GM23338 (cell line): Measurements from ENCODE around the gene RASA4.
"Not testable (repeated sequence)": the region's sequence is repeated elsewhere in the genome, so short reads cannot be mapped to it uniquely, and the experiment has no call there.

Experiments used
- CREB1 ChIP-seq: fragments of 250-450 bp; sonication (Bioruptor Pico); IDR thresholded peaks from 2 replicates; pipeline ENCODE4 v1.5.0; 2020; ENCODE audit warnings: low read depth, mild to moderate bottlenecking, moderate library complexity
- EZH2 ChIP-seq: fragments of 200-600 bp; sonication (generic); IDR thresholded peaks from one replicate; pipeline ENCODE4 v1.8.0; 2017; ENCODE audit warnings: antibody characterized with exemption, mild to moderate bottlenecking, low read depth; ENCODE audit not compliant: unreplicated experiment
- EZH2phosphoT487 ChIP-seq: fragments of 200-600 bp; sonication (generic); IDR thresholded peaks from one replicate; pipeline ENCODE4 v1.8.1; 2018; ENCODE audit warnings: antibody characterized with exemption; ENCODE audit not compliant: unreplicated experiment
- JUNB ChIP-seq: IDR thresholded peaks from one replicate; pipeline ENCODE4 v1.6.1; 2016; ENCODE audit warnings: antibody characterized with exemption; ENCODE audit not compliant: unreplicated experiment
- NANOG ChIP-seq: IDR thresholded peaks from 2 replicates; pipeline ENCODE4 v1.6.1; 2016; ENCODE audit warnings: antibody characterized with exemption, borderline replicate concordance
- POLR2AphosphoS5 ChIP-seq: IDR thresholded peaks from 2 replicates; pipeline ENCODE4 v1.6.1; 2016; ENCODE audit warnings: antibody characterized with exemption, low read depth
- STAT1 ChIP-seq: IDR thresholded peaks from one replicate; pipeline ENCODE4 v1.6.1; 2016; ENCODE audit warnings: antibody characterized with exemption; ENCODE audit not compliant: unreplicated experiment
- ZNF114 ChIP-seq: fragments of 250-450 bp; sonication (Bioruptor Pico); IDR thresholded peaks from 2 replicates; pipeline ENCODE4 v1.5.0; 2020; ENCODE audit warnings: mild to moderate bottlenecking, moderate library complexity
- ZNF331 ChIP-seq: fragments of 250-450 bp; sonication (Bioruptor Pico); IDR thresholded peaks from 2 replicates; pipeline ENCODE4 v1.5.0; 2020; ENCODE audit warnings: low read depth, mild to moderate bottlenecking, moderate library complexity
- ZNF462 ChIP-seq: fragments of 250-450 bp; sonication (Bioruptor Pico); IDR thresholded peaks from 2 replicates; pipeline ENCODE4 v1.5.0; 2020; ENCODE audit warnings: mild to moderate bottlenecking, moderate library complexity
- TF ChIP-seq, protein P1 (sequence below), 2 experiments: fragments of 200-600 bp in 1 of 2; sonication (generic) in 1 of 2; conservative IDR thresholded peaks; 2 replicates each; pipeline versions ENCODE4 v1.5.1 to v1.6.1; 2016 to 2017; ENCODE audit warnings: antibody characterized with exemption in 2 of 2, low read depth in 2 of 2, mild to moderate bottlenecking in 2 of 2, moderate library complexity in 1 of 2
- TF ChIP-seq, protein P2 (sequence below): IDR thresholded peaks from one replicate; pipeline ENCODE4 v1.6.1; 2018; ENCODE audit warnings: antibody characterized with exemption; ENCODE audit not compliant: unreplicated experiment
- TF ChIP-seq, protein P3 (sequence below): IDR thresholded peaks from 2 replicates; pipeline ENCODE4 v1.6.1; 2016; ENCODE audit warnings: antibody characterized with exemption

GRCh38 chr7:102634299-102634698 lies 17.7 kb upstream of the RASA4 start:
- TF ChIP-seq, protein P1, sequence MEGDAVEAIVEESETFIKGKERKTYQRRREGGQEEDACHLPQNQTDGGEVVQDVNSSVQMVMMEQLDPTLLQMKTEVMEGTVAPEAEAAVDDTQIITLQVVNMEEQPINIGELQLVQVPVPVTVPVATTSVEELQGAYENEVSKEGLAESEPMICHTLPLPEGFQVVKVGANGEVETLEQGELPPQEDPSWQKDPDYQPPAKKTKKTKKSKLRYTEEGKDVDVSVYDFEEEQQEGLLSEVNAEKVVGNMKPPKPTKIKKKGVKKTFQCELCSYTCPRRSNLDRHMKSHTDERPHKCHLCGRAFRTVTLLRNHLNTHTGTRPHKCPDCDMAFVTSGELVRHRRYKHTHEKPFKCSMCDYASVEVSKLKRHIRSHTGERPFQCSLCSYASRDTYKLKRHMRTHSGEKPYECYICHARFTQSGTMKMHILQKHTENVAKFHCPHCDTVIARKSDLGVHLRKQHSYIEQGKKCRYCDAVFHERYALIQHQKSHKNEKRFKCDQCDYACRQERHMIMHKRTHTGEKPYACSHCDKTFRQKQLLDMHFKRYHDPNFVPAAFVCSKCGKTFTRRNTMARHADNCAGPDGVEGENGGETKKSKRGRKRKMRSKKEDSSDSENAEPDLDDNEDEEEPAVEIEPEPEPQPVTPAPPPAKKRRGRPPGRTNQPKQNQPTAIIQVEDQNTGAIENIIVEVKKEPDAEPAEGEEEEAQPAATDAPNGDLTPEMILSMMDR (conservative IDR thresholded peaks at IDR 0.05; ENCODE audit: low read depth in 2 of 2) = not testable (repeated sequence)
- TF ChIP-seq JUNB; NANOG; EZH2; POLR2AphosphoS5; ZNF331; STAT1; ZNF114 (CRISPR knock-in tag); CREB1; EZH2phosphoT487; ZNF462 (CRISPR knock-in tag): not testable (repeated sequence)
- TF ChIP-seq, protein P2, sequence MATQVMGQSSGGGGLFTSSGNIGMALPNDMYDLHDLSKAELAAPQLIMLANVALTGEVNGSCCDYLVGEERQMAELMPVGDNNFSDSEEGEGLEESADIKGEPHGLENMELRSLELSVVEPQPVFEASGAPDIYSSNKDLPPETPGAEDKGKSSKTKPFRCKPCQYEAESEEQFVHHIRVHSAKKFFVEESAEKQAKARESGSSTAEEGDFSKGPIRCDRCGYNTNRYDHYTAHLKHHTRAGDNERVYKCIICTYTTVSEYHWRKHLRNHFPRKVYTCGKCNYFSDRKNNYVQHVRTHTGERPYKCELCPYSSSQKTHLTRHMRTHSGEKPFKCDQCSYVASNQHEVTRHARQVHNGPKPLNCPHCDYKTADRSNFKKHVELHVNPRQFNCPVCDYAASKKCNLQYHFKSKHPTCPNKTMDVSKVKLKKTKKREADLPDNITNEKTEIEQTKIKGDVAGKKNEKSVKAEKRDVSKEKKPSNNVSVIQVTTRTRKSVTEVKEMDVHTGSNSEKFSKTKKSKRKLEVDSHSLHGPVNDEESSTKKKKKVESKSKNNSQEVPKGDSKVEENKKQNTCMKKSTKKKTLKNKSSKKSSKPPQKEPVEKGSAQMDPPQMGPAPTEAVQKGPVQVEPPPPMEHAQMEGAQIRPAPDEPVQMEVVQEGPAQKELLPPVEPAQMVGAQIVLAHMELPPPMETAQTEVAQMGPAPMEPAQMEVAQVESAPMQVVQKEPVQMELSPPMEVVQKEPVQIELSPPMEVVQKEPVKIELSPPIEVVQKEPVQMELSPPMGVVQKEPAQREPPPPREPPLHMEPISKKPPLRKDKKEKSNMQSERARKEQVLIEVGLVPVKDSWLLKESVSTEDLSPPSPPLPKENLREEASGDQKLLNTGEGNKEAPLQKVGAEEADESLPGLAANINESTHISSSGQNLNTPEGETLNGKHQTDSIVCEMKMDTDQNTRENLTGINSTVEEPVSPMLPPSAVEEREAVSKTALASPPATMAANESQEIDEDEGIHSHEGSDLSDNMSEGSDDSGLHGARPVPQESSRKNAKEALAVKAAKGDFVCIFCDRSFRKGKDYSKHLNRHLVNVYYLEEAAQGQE = not testable (repeated sequence)
- TF ChIP-seq, protein P3, sequence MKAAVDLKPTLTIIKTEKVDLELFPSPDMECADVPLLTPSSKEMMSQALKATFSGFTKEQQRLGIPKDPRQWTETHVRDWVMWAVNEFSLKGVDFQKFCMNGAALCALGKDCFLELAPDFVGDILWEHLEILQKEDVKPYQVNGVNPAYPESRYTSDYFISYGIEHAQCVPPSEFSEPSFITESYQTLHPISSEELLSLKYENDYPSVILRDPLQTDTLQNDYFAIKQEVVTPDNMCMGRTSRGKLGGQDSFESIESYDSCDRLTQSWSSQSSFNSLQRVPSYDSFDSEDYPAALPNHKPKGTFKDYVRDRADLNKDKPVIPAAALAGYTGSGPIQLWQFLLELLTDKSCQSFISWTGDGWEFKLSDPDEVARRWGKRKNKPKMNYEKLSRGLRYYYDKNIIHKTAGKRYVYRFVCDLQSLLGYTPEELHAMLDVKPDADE = not testable (repeated sequence)
